Hepatocyte (in vitro differentiated cells): Measurements from ENCODE around the gene SLC35G6.

ENCODE experiments used
- EZH2 ChIP-seq: fragments of 200-600 bp; sonication (generic); IDR thresholded peaks from 2 replicates; pipeline ENCODE4 v1.6.1; 2016; ENCODE audit warnings: antibody characterized with exemption, mild to moderate bottlenecking, borderline replicate concordance
- TF ChIP-seq, protein P1 (sequence below): fragments of 200-600 bp; sonication (generic); IDR thresholded peaks from 2 replicates; pipeline ENCODE4 v1.5.1; 2016; ENCODE audit warnings: antibody characterized with exemption, mild to moderate bottlenecking; ENCODE audit not compliant: poor library complexity

DNA sequence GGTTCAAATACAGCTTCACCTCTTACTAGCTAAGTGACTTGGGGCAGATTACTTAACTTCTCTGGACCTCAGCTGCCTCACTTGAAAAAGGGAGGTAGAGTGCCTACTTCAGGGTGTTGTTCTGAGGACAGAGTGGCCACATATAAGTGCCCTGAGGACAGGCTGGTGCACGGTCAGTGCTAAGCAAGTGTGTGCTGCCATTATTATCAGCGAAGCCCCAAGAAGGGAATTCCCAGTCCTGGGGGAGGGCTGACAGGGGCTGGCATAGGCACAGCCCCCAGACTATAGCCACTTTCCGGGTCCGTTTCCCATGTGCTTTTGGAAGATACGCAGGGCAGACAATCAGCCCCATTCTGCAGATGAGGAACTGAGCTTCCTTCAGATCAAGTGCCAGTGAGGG is 4.3 kb upstream of the SLC35G6 start:
- TF ChIP-seq, protein P1, sequence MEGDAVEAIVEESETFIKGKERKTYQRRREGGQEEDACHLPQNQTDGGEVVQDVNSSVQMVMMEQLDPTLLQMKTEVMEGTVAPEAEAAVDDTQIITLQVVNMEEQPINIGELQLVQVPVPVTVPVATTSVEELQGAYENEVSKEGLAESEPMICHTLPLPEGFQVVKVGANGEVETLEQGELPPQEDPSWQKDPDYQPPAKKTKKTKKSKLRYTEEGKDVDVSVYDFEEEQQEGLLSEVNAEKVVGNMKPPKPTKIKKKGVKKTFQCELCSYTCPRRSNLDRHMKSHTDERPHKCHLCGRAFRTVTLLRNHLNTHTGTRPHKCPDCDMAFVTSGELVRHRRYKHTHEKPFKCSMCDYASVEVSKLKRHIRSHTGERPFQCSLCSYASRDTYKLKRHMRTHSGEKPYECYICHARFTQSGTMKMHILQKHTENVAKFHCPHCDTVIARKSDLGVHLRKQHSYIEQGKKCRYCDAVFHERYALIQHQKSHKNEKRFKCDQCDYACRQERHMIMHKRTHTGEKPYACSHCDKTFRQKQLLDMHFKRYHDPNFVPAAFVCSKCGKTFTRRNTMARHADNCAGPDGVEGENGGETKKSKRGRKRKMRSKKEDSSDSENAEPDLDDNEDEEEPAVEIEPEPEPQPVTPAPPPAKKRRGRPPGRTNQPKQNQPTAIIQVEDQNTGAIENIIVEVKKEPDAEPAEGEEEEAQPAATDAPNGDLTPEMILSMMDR: no peak
- no peak for TF ChIP-seq EZH2
